ENCODE data around the gene TTLL7.
A peak's percentile ranks its signal among the peaks of the same experiment; 100 is the strongest.

Gene TTLL7

GRCh38 chr1:83998498-83999315 lies at the start of gene TTLL7:
TTLL7 (minus strand) TSS chr1:83999132; CDS start chr1:83952211, 46,921 bp downstream.
- peaks cover 83% of the 10 kb centered on the region for H3K27me3 Mint-ChIP-seq
- DNase-seq: peak; percentile 79 to 80
- H3K4me1 Mint-ChIP-seq: peaks cover 13% of the 10 kb centered on the region
- ATAC-seq: peak; percentile 86
- H3K4me3 Mint-ChIP-seq: peak within 1 kb of the TSS; percentile 87 to 93
- H3K27ac Mint-ChIP-seq: peak within 1 kb of the TSS; percentile 89 to 92
- H3K9me3 Mint-ChIP-seq: no peaks in the 10 kb centered on the region

GRCh38 chr1:84042461-84042860 lies 43.5 kb upstream of the TTLL7 start:
- H3K4me1 Mint-ChIP-seq: no peaks in the 10 kb centered on the region
- H3K27ac Mint-ChIP-seq: no peak overlapping the region
- ATAC-seq (no peak), DNase-seq (no peak)
- no peak overlapping the region for H3K4me3 Mint-ChIP-seq
- peaks cover 7% of the 10 kb centered on the region for H3K27me3 Mint-ChIP-seq
- H3K9me3 Mint-ChIP-seq: no peaks in the 10 kb centered on the region

- no peak overlapping the region for H3K4me3 Mint-ChIP-seq
- H3K27ac Mint-ChIP-seq: no peak overlapping the region
- no peak for DNase-seq
- H3K9me3 Mint-ChIP-seq: peaks cover 7 to 13% of the 10 kb centered on the region in 2 donors
- H3K27me3 Mint-ChIP-seq: peaks cover 16% of the 10 kb centered on the region
- no peak for ATAC-seq
- no peaks in the 10 kb centered on the region for H3K4me1 Mint-ChIP-seq
Observed at GRCh38 chr1:84037758-84038611, 39.1 kb upstream of the TTLL7 start.

GRCh38 chr1:84031802-84032327 lies 32.9 kb upstream of the TTLL7 start:
- H3K9me3 Mint-ChIP-seq: peaks cover 7 to 19% of the 10 kb centered on the region in 2 donors
- no peak overlapping the region for H3K4me3 Mint-ChIP-seq
- DNase-seq (no peak), ATAC-seq (no peak)
- no peak overlapping the region for H3K27ac Mint-ChIP-seq
- H3K27me3 Mint-ChIP-seq: peaks cover 8% of the 10 kb centered on the region
- peaks cover 5% of the 10 kb centered on the region for H3K4me1 Mint-ChIP-seq

GRCh38 chr1:84027368-84027767 lies 28.4 kb upstream of the TTLL7 start:
- DNase-seq: no peak
- no peak overlapping the region for H3K27ac Mint-ChIP-seq
- H3K9me3 Mint-ChIP-seq: peaks cover 0 to 7% of the 10 kb centered on the region in 2 donors
- H3K4me1 Mint-ChIP-seq: peaks cover 4% of the 10 kb centered on the region
- no peaks in the 10 kb centered on the region for H3K27me3 Mint-ChIP-seq
- no peak for ATAC-seq
- H3K4me3 Mint-ChIP-seq: no peak overlapping the region

- no peak for ATAC-seq
- H3K4me1 Mint-ChIP-seq: no peaks in the 10 kb centered on the region
Observed at GRCh38 chr1:84025966-84026365, 27.0 kb upstream of the TTLL7 start.

GRCh38 chr1:84021822-84022221 lies 22.9 kb upstream of the TTLL7 start:
- DNase-seq (no peak), ATAC-seq (no peak)
- no peaks in the 10 kb centered on the region for H3K27me3 Mint-ChIP-seq
- H3K27ac Mint-ChIP-seq: no peak overlapping the region
- no peak overlapping the region for H3K4me3 Mint-ChIP-seq
- H3K9me3 Mint-ChIP-seq: no peaks in the 10 kb centered on the region
- H3K4me1 Mint-ChIP-seq: no peaks in the 10 kb centered on the region

More at GRCh38 chr1:84025966-84026365, 27.0 kb upstream of the TTLL7 start:
- Mint-ChIP-seq H3K27ac (no peak overlapping the region), H3K4me3 (no peak overlapping the region), H3K9me3 (peaks cover 0 to 7% of the 10 kb centered on the region in 2 donors), H3K27me3 (no peaks in the 10 kb centered on the region)
- no peak for DNase-seq

- no peak overlapping the region for H3K27ac Mint-ChIP-seq
- H3K4me1 Mint-ChIP-seq: no peaks in the 10 kb centered on the region
- no peak for ATAC-seq
Observed at GRCh38 chr1:84020151-84020550, 21.2 kb upstream of the TTLL7 start.

GRCh38 chr1:84019217-84019616 lies 20.3 kb upstream of the TTLL7 start:
- Mint-ChIP-seq H3K4me3 (no peak overlapping the region), H3K27ac (no peak overlapping the region), H3K27me3 (no peaks in the 10 kb centered on the region), H3K9me3 (no peaks in the 10 kb centered on the region), H3K4me1 (no peaks in the 10 kb centered on the region)
- ATAC-seq (no peak), DNase-seq (no peak)

More at GRCh38 chr1:84020151-84020550, 21.2 kb upstream of the TTLL7 start:
- no peak overlapping the region for H3K4me3 Mint-ChIP-seq
- DNase-seq: no peak
- no peaks in the 10 kb centered on the region for H3K27me3 Mint-ChIP-seq
- H3K9me3 Mint-ChIP-seq: no peaks in the 10 kb centered on the region

- Mint-ChIP-seq H3K4me1 (no peaks in the 10 kb centered on the region), H3K27ac (no peak overlapping the region), H3K4me3 (no peak overlapping the region), H3K9me3 (no peaks in the 10 kb centered on the region), H3K27me3 (peaks cover 12% of the 10 kb centered on the region)
- DNase-seq (no peak), ATAC-seq (no peak)
Observed at GRCh38 chr1:84013708-84014107, 14.8 kb upstream of the TTLL7 start.

GRCh38 chr1:84012018-84012417 lies 13.1 kb upstream of the TTLL7 start:
- DNase-seq: no peak
- Mint-ChIP-seq H3K27ac (no peak overlapping the region), H3K9me3 (no peaks in the 10 kb centered on the region), H3K27me3 (peaks cover 27% of the 10 kb centered on the region), H3K4me1 (no peaks in the 10 kb centered on the region), H3K4me3 (no peak overlapping the region)
- ATAC-seq: no peak

GRCh38 chr1:84010136-84010535 lies 11.2 kb upstream of the TTLL7 start:
- no peak for DNase-seq
- Mint-ChIP-seq H3K9me3 (no peaks in the 10 kb centered on the region), H3K27ac (no peak overlapping the region), H3K4me3 (no peak overlapping the region), H3K27me3 (peaks cover 28% of the 10 kb centered on the region), H3K4me1 (no peaks in the 10 kb centered on the region)
- ATAC-seq: no peak

- H3K4me1 Mint-ChIP-seq: no peaks in the 10 kb centered on the region
- ATAC-seq (no peak), DNase-seq (no peak)
- no peak overlapping the region for H3K4me3 Mint-ChIP-seq
- H3K27ac Mint-ChIP-seq: no peak overlapping the region
- peaks cover 44% of the 10 kb centered on the region for H3K27me3 Mint-ChIP-seq
- no peaks in the 10 kb centered on the region for H3K9me3 Mint-ChIP-seq
Observed at GRCh38 chr1:84008631-84009030, 9.7 kb upstream of the TTLL7 start.

- Mint-ChIP-seq H3K9me3 (no peaks in the 10 kb centered on the region), H3K4me3 (no peak overlapping the region), H3K27me3 (peaks cover 55% of the 10 kb centered on the region), H3K4me1 (no peaks in the 10 kb centered on the region), H3K27ac (no peak overlapping the region)
- ATAC-seq: no peak
- DNase-seq: no peak
Observed at GRCh38 chr1:84006591-84006990, 7.7 kb upstream of the TTLL7 start.

GRCh38 chr1:84001501-84001900 lies 2.6 kb upstream of the TTLL7 start:
- H3K27ac Mint-ChIP-seq: no peak overlapping the region
- ATAC-seq (no peak), DNase-seq (no peak)
- peaks cover 76% of the 10 kb centered on the region for H3K27me3 Mint-ChIP-seq
- no peaks in the 10 kb centered on the region for H3K9me3 Mint-ChIP-seq
- no peak overlapping the region for H3K4me3 Mint-ChIP-seq
- peaks cover 13% of the 10 kb centered on the region for H3K4me1 Mint-ChIP-seq
